GM12878 (cell line): ENCODE measurements around the gene NAV2.

Experiments used
- ATF2 ChIP-seq: IDR thresholded peaks from 2 replicates; pipeline ENCODE4 v1.6.1; 2012; ENCODE audit warnings: low read length, inconsistent platforms
- CTCF ChIP-seq, 3 experiments: IDR thresholded peaks in 2 of 3; conservative IDR thresholded peaks in 1 of 3; 2 replicates each; pipeline ENCODE4 v1.5.1; 2011; ENCODE audit warnings: low read depth in 3 of 3, low read length in 3 of 3, mild to moderate bottlenecking in 3 of 3, control low read depth in 2 of 3, moderate library complexity in 2 of 3, inconsistent platforms in 1 of 3, mixed read lengths in 1 of 3; ENCODE audit not compliant: control insufficient read depth in 2 of 3, insufficient read depth in 1 of 3; ENCODE audit errors: extremely low read depth in 1 of 3
- EZH2 ChIP-seq: IDR thresholded peaks from 2 replicates; pipeline ENCODE4 v1.6.1; 2012; ENCODE audit warnings: low read depth, mild to moderate bottlenecking, control low read depth, inconsistent platforms, low read length, borderline replicate concordance; ENCODE audit not compliant: control insufficient read depth
- SRF ChIP-seq, 2 experiments: IDR thresholded peaks; 2 replicates each; pipeline ENCODE4 v1.6.1; 2011; ENCODE audit warnings: low read depth in 2 of 2, low read length in 2 of 2, mild to moderate bottlenecking in 1 of 2, moderate library complexity in 1 of 2

- TF ChIP-seq CTCF (IDR thresholded peaks at IDR 0.05 in 2 of 3, conservative IDR thresholded peaks at IDR 0.05 in 1 of 3; ENCODE audit: control insufficient read depth in 2 of 3, extremely low read depth in 1 of 3, insufficient read depth in 1 of 3, low read depth in 3 of 3, low read length in 3 of 3): no peak
- TF ChIP-seq SRF (IDR thresholded peaks at IDR 0.05; ENCODE audit: low read depth in 2 of 2, low read length in 2 of 2): no peak
- no peak for TF ChIP-seq ATF2
- TF ChIP-seq EZH2: no peak
Observed at GRCh38 chr11:19730373-19730772, 17.7 kb downstream of the NAV2 start.
